Stimulated activated CD4-positive, alpha-beta T cell treated with anti-CD3 and anti-CD28 coated beads, TNF-alpha, amount 100 ng/mL, for 24 hours (primary cell): ENCODE data around the gene IGSF3.
"Not testable (repeated sequence)": the region's sequence is repeated elsewhere in the genome, so short reads cannot be mapped to it uniquely, and the experiment has no call there.

Experiments
- DNase-seq, 3 experiments: peaks; one replicate each; pipeline ENCODE4 v3.0.0-alpha.2; 2020; ENCODE audit warnings: low read depth in 3 of 3

The IGSF3 gene

GRCh38 chr1:116597388-116597787 lies 70.1 kb downstream of the IGSF3 start:
- DNase-seq: not testable (repeated sequence)

GRCh38 chr1:116596742-116597307 lies 70.7 kb downstream of the IGSF3 start:
- not testable (repeated sequence) for DNase-seq

GRCh38 chr1:116595946-116596741 lies 71.4 kb downstream of the IGSF3 start:
- peak in 2 of 3 experiments; percentile 16 to 21 for DNase-seq

- not testable (repeated sequence) for DNase-seq
Measured at GRCh38 chr1:116595065-116595840, 72.3 kb downstream of the IGSF3 start.

GRCh38 chr1:116593977-116594376 lies 73.6 kb downstream of the IGSF3 start:
- not testable (repeated sequence) for DNase-seq

- not testable (repeated sequence) for DNase-seq
Measured at GRCh38 chr1:116593401-116593800, 74.1 kb downstream of the IGSF3 start.

GRCh38 chr1:116591951-116592605 lies 75.5 kb downstream of the IGSF3 start:
- DNase-seq: not testable (repeated sequence)

GRCh38 chr1:116591006-116591950 lies 76.3 kb downstream of the IGSF3 start:
- DNase-seq: not testable (repeated sequence)

- DNase-seq: not testable (repeated sequence)
Measured at GRCh38 chr1:116590359-116591005, 77.1 kb downstream of the IGSF3 start.

GRCh38 chr1:116589101-116589735 lies 78.3 kb downstream of the IGSF3 start:
- DNase-seq: not testable (repeated sequence)

GRCh38 chr1:116587501-116588227 lies 79.9 kb downstream of the IGSF3 start:
- DNase-seq: no peak

- DNase-seq: no peak
Measured at GRCh38 chr1:116586741-116587143, 80.8 kb downstream of the IGSF3 start.

GRCh38 chr1:116585886-116586285 lies 81.6 kb downstream of the IGSF3 start:
- no peak for DNase-seq

- DNase-seq: no peak
Measured at GRCh38 chr1:116581323-116581885, 86.1 kb downstream of the IGSF3 start.

GRCh38 chr1:116580446-116581322 lies 86.8 kb downstream of the IGSF3 start:
- DNase-seq: no peak

GRCh38 chr1:116579259-116579875 lies 88.2 kb downstream of the IGSF3 start:
- DNase-seq: no peak

- no peak for DNase-seq
Measured at GRCh38 chr1:116578581-116578980, 89.0 kb downstream of the IGSF3 start.
